Activated CD8-positive, alpha-beta memory T cell treated with anti-CD3 and anti-CD28 coated beads, Interleukin-2, amount 50 U/mL, for 4 hours (primary cell): ENCODE measurements around the gene MTCL3.

Experiments
- DNase-seq: peaks from one replicate; pipeline ENCODE4 v3.0.0-alpha.2; 2020

Gene MTCL3

GRCh38 chr6:127518710-127519468 is at the start of gene MTCL3:
MTCL3 (minus strand) TSS chr6:127519335.
- peak; percentile 19 for DNase-seq

DNA sequence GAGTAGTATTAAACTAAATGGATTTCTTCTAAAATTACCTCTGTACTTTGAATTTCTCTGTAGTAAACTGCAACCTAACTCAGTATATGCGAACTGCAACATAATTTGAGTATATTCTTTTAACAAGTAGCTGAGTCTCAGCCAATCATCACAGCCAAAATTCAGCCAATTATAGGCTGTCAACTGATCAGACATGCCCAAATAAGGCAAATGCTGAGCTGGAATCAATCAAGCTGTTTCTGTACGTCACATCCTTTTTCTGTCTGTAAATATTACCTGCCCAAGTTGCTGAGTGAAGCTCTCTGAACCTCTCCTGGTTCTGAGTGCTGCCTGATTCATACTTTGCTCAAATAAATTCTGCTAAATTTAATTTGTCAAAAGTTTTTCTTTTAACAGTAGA is 48.3 kb upstream of the MTCL3 start:
- no peak for DNase-seq

- no peak for DNase-seq
These were observed 47.5 kb upstream of the MTCL3 start for GRCh38 chr6:127566651-127567050.

GRCh38 chr6:127566119-127566518 is 47.0 kb upstream of the MTCL3 start:
- no peak for DNase-seq

DNA sequence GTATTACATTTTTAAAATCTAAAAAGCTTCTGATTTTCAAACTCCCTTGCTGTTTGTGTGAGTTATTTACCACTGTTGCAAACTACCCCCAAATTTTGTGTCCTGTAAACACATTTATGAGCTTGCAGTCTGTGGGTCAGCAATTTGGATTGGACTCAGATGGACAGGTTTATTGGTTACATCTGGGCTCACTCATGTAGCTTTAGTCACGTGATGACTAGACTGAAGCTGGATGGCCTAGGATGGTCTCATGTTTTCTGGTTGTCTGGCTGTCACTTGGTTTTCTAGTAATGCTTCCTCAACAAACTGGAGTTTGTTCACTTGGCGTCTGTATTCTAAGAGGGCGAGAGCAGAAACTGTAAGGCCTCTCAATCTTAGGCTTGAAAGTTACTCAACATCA is 45.6 kb upstream of the MTCL3 start:
- DNase-seq: no peak

GRCh38 chr6:127561660-127562059 is 42.5 kb upstream of the MTCL3 start:
- DNase-seq: no peak

DNA sequence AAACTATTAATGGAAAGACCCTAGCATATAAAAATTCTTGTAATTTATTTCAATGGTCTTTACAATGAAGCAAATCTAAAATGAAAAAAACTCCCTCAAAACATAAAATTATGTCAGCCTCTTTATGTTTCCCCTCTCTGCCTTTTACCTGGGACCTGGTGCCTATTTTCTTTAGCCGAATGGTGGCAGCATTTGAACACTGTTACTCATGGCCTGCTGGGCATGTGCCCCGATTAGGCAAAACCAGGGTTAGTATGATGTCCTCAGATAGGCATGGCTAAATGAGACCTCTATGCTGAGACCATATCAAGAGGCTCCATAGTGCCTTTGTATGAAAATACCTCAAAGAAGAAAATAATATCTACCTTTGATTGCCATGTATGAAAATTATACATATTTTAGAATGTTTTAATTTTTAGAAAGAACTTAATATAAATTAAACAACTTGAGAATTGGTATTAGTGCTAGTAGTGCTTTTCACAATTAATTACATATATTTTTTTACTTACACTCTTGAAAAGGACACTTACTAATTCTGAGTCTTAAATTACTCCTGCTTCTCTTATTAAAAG is 35.4 kb upstream of the MTCL3 start:
- DNase-seq: no peak

DNA sequence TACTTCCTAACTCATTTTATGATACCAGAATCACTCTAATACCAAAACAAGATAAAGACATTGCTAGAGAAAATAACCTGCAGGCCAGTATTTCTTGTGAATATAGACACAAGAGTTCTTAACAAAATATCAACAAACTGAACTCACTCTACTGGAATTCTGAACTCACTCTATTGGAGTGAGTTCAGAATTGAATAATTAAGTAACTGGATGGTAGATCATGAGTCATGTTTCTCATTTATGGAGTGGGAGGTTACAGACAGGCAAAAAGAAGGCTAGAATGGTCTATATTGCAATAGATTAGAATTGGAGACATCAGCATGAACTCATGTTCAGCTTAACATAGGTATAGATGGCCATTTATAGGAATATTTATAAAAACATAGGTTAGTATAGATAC is 31.3 kb upstream of the MTCL3 start:
- DNase-seq: no peak

DNA sequence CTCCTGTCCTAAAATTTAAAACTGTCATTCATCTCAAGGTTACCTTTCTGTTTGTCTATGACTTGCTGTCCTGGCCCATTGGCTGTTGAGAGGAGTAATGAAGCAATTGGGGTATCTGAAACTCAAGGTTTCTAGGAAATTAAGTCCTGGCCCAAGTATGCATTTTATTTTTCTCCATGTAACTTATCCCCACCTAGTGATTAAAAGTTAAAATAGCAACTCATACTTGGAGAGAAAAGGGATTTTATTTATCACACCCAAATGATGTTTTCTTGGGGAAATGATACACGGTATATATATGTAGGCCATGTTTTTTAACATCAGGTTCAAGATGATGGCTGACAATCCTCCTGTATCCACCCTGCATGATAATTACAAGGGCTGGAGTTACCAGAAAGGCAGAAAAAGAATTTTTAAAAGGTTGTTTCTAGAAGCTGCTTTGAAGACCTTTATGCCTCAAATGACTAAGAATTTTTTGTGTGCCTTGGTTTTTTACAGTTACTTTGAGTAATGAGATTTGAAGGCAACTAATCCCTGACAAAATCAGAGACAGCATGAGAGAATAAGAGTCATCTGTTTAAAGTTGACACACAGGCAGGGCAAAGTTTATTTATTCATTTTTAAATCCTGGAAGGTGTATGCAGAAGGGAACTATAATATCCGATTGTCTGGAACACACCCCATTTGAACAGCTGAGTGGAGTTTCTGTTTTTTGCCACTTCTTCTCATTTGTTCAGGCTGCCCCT is 28.9 kb upstream of the MTCL3 start:
- DNase-seq: no peak

DNA sequence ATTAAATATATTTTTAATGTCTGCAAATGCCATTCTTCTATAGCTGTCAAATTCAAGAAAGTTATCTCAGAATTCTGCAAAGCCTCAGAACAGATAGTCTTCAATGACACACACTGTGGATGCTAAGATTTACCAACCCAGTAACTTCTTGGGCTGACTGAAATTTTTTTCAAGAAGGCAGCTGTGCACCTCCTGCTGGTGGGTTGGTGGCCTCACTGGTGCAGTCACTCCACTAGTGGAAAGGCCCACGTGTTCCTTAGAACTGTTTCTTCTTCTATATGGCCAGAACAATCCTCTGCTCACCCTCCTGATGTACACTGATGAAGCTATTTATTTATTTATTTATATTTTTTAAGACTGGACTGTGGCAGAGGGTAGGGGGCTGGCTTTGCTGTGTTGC is 28.1 kb upstream of the MTCL3 start:
- DNase-seq: peak; percentile 19

- no peak for DNase-seq
These were observed 20.1 kb upstream of the MTCL3 start for GRCh38 chr6:127539272-127539671.

DNA sequence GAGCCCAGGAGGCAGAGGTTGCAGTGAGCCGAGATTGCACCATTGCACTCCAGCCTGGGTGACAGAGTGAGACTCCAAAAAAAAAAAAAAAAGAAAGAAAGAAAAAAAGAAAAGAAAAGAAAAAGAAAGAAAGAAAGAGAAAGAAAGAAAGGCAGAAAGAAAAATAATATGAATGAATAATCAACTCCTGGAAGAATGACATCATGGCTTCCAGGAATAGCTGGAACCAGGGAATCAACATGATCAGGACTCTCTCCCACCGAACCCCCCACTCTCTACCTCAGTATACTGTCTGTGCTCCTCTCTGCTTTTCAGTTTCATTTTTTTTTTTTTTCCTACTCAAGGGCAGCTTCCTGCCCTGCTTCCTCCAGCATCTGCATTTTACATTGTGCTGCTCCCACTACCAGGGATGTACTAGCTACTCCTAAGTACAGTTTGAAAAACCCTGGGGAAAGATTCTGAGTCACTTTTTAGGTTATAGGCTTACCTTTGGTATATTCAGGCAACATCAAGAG is 19.7 kb upstream of the MTCL3 start:
- no peak for DNase-seq

- no peak for DNase-seq
These were observed 14.6 kb upstream of the MTCL3 start for GRCh38 chr6:127533736-127534135.

DNA sequence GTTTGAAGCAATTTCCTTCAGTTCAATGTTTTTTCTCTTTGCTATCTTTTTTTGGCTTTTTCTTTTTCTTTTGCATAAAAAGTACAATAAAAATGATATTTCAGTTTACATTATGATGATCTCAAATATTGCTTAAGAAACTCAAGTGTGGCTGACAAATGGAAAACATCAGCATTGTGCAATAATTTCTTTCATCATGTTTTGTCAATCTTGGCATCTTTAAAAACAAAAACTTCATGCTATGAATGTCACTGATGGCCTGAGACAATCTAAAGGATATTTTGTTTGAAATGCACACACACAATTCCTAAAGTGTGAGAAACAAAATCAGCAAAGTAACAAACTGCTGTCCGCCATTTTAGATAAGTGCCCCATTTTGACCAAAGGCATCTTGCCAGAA is 13.9 kb upstream of the MTCL3 start:
- DNase-seq: no peak

DNA sequence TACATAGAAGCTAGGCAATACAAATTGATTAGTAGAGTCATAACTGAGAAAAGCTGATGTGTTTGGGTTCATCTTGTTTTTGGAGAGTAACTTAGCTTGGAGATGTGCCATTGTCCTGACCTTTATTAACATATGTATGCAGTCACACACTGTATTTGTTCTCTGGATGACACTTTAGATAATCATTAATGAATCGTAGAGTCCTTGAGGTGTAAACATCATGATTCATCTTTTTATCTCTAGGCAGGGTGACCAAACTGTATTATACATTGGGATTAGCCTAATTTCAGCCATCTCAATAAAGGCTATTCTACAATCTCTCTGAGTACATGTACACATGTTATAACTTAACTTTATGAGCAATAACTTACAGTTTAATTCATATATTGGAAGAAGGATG is 3.6 kb upstream of the MTCL3 start:
- DNase-seq: no peak

GRCh38 chr6:127520066-127520465 is 931 bp upstream of the MTCL3 start:
- DNase-seq: no peak

- DNase-seq: no peak
These were observed 292 bp upstream of the MTCL3 start for GRCh38 chr6:127519469-127519785.

- DNase-seq: no peak
These were observed 885 bp downstream of the MTCL3 start for GRCh38 chr6:127518191-127518709.

DNA sequence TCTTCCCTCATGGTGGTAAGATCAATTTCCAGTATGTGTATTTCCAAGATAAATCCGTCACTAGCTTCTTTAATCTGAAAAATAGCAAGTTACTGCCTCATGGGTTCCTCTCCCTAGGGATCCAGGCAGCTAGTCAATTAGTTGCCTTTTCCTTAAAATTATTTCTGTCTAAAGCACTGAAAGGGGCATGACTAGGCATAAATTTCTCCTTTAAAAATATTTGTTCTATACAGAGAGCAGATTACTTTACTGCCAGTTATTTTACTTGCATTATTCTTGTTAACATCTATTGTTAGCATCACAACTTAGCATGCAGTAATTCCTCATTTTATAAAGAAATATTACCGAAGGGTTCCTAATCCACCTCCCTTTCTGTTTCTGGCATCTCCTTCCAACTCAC is 1.4 kb downstream of the MTCL3 start:
- DNase-seq: no peak

DNA sequence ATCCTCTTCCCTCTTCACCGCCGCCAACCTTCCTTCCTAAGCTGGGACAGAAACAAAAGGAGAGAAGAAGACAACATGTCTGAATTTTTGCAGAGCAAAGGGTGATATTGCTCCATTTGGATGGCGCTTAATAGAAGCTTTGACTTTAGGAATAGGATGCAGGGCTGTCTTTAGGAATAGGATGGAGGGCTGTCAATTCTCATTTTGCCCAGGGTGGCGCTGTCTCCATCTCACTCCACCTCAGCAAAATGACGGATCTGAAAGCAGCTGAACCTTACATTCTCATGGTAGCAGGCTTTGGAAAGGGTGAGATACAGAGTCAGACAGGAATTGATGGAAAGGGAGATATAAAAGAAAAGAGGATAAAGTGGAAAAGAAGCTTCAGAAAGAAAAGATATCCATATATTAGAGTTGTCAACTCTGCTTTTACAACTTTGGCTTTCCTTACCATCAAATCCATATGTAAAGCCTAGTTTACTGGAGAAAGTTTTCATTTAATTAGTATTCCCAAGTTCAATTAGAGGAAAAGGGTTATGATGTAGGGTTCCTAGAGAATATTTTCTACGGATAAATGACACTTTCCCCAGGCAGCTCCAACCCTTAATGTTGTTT is 2.4 kb downstream of the MTCL3 start:
- peak; percentile 34 for DNase-seq

DNA sequence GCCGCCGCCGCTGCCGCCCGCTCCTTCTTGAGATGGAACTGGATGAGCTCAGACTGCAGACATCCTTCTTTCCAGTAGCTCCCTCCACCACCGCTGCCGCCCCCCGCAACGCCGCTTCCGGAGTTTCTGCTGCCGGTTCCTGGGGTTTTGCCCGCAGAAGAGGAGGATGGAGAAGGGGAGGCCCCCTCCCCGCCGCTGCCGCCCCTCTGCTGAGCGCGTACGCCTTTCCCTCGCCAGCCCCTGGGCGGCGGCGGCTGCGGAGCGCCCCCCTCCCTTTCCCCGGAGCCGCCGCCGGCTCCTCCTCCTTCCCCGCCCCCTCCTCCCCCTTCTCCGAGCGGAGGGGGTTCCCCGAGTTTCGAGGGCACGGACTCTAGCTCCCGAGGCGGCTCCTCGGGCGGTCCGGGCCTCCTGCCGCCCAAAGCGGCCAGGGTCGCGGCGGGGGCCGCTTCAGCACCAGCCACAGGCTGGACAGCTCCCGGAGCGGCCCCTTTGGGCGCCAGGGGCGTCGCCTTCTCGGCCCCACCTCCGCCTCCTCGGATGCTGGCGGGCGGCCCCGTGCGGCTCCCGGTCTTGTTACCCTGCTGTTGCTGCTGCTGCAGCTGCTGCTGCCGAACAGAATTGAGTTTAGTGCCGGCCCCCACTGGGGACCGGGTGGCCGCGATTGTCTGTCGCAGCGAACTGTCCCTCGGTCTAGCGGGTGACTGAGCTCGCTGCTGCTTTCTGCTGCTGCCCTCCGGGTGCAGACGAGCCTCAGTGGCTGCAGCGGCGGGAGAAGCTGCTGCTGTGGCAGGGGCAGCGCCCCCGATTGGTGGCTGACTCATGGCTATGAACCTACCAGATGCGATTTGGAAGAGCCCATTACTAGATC is 3.1 kb downstream of the MTCL3 start:
- DNase-seq: peak; percentile 65

GRCh38 chr6:127515234-127515793 is 3.8 kb downstream of the MTCL3 start:
- DNase-seq: peak; percentile 34
